B cell (primary cell): Measurements from ENCODE around the gene ROBO2. TPM values are rescaled to one million over a fixed set of nuclear protein-coding genes. Genes with fewer than 3 reads are reported as not detected.

Experiments used
- ATAC-seq: fragments of 200-7000 bp; cut with Tn5 transposase; one replicate; pipeline ENCODE4 v1.10.0; 2021; ENCODE audit warnings: low read depth, mild to moderate bottlenecking, moderate number of reproducible peaks, moderate library complexity
- CTCF ChIA-PET: fragments of 350-600 bp; sonication (Branson Sonifier 250); formaldehyde crosslinking; loops from one replicate; lab custom pipeline; 2021; ENCODE audit warnings: antibody characterized with exemption, inconsistent platforms; lab: Charles Lee
- POLR2A ChIA-PET: fragments of 350-600 bp; sonication (Branson Sonifier 250); formaldehyde crosslinking; loops from one replicate; lab custom pipeline; 2021; ENCODE audit warnings: antibody characterized with exemption; lab: Charles Lee
- DNase-seq: peaks from one replicate; pipeline ENCODE4 v3.0.0; 2013
- H2AFZ ChIP-seq: 2 replicates; pipeline ENCODE4 v1.6.1; 2012; ENCODE audit warnings: mild to moderate bottlenecking, low read depth, low read length; ENCODE audit not compliant: insufficient read depth, poor library complexity, severe bottlenecking
- H3K27ac ChIP-seq, 2 donors: 1 replicate in 1 of 2; 2 replicates in 1 of 2; pipeline ENCODE4 v1.5.1; 2012 to 2013; ENCODE audit warnings: low read length in 2 of 2, mild to moderate bottlenecking in 2 of 2, moderate library complexity in 1 of 2
- H3K27me3 ChIP-seq, 4 experiments: fragments of 200-600 bp in 1 of 4; sonication (generic) in 1 of 4; replicated peaks in 1 of 4; 1 replicate in 2 of 4; 2 replicates in 2 of 4; pipeline versions ENCODE4 v1.6.1 to v1.7.0; 2013 to 2016; ENCODE audit warnings: low read length in 3 of 4, mild to moderate bottlenecking in 2 of 4, mixed read lengths in 1 of 4, moderate library complexity in 1 of 4; ENCODE audit not compliant: insufficient read depth in 4 of 4, control insufficient read depth in 3 of 4; ENCODE audit errors: control extremely low read depth in 1 of 4
- H3K36me3 ChIP-seq, 2 experiments: replicated peaks in 1 of 2; 1 replicate in 1 of 2; 2 replicates in 1 of 2; pipeline versions ENCODE4 v1.6.1 to v1.7.1; 2013; ENCODE audit warnings: low read length in 1 of 2; ENCODE audit not compliant: insufficient read depth in 2 of 2, control insufficient read depth in 1 of 2; ENCODE audit errors: control extremely low read depth in 1 of 2, extremely low read depth in 1 of 2
- H3K4me1 ChIP-seq, 2 donors: fragments of 200-600 bp in 1 of 2; sonication (generic) in 1 of 2; 1 replicate in 1 of 2; 2 replicates in 1 of 2; pipeline versions ENCODE4 v1.5.1 to v1.6.1; 2013 to 2017; ENCODE audit warnings: low read length in 2 of 2; ENCODE audit not compliant: control insufficient read depth in 2 of 2, insufficient read depth in 2 of 2
- H3K4me2 ChIP-seq: replicated peaks from 2 replicates; pipeline ENCODE3; 2012; ENCODE audit warnings: mild to moderate bottlenecking, low read depth, low read length; ENCODE audit not compliant: poor library complexity, severe bottlenecking
- H3K4me3 ChIP-seq, 5 experiments: fragments of 200-600 bp in 1 of 5; sonication (generic) in 1 of 5; 1 replicate in 3 of 5; 2 replicates in 2 of 5; pipeline versions ENCODE4 v1.5.1 to v1.7.0; 2011 to 2016; ENCODE audit warnings: low read length in 4 of 5, mild to moderate bottlenecking in 4 of 5, low read depth in 2 of 5, control low read depth in 1 of 5, moderate library complexity in 1 of 5; ENCODE audit not compliant: insufficient read depth in 1 of 5; ENCODE audit errors: control extremely low read depth in 1 of 5, extremely low read depth in 1 of 5
- H3K79me2 ChIP-seq: fragments of 200-600 bp; sonication (generic); one replicate; pipeline ENCODE4 v1.6.0; 2016; ENCODE audit warnings: low read length; ENCODE audit not compliant: control insufficient read depth, insufficient read depth
- H3K9ac ChIP-seq: fragments of 200-600 bp; sonication (generic); 2 replicates; pipeline ENCODE4 v1.6.1; 2017; ENCODE audit warnings: mild to moderate bottlenecking, low read length, moderate library complexity
- H3K9me3 ChIP-seq, 3 donors: one replicate each; pipeline versions ENCODE4 v1.6.1 to v1.7.1; 2013; ENCODE audit warnings: low read length in 2 of 3; ENCODE audit not compliant: control insufficient read depth in 2 of 3, insufficient read depth in 1 of 3; ENCODE audit errors: control extremely low read depth in 1 of 3
- H4K20me1 ChIP-seq: 2 replicates; pipeline ENCODE4 v1.6.0; 2012; ENCODE audit warnings: mild to moderate bottlenecking, low read length; ENCODE audit not compliant: insufficient read depth, control insufficient read depth, poor library complexity, severe bottlenecking
- H3K27ac Mint-ChIP-seq: one replicate; pipeline ENCODE4 v1.8.0; 2021; ENCODE audit warnings: mixed read lengths
- H3K27me3 Mint-ChIP-seq: one replicate; pipeline ENCODE4 v1.8.0; 2021; ENCODE audit warnings: mixed read lengths
- H3K4me1 Mint-ChIP-seq: one replicate; pipeline ENCODE4 v1.8.0; 2021; ENCODE audit warnings: mixed read lengths
- H3K4me3 Mint-ChIP-seq: one replicate; pipeline ENCODE4 v1.8.0; 2021; ENCODE audit warnings: mixed read lengths
- H3K9me3 Mint-ChIP-seq: one replicate; pipeline ENCODE4 v1.8.0; 2022; ENCODE audit warnings: mixed read lengths; ENCODE audit not compliant: insufficient read depth
- EZH2 ChIP-seq: IDR thresholded peaks from 2 replicates; pipeline ENCODE4 v1.6.1; 2012; ENCODE audit warnings: borderline replicate concordance, low read depth, mild to moderate bottlenecking, moderate library complexity, low read length; ENCODE audit not compliant: insufficient read depth, poor library complexity, severe bottlenecking
- WGBS: methylation state at CpG from one replicate; pipeline ENCODE4 v1.1.5; 2013; ENCODE audit warnings: missing lambda C conversion rate; ENCODE audit not compliant: insufficient coverage; 5-methylcytosine and 5-hydroxymethylcytosine counted together
- intact Hi-C: fragments of 100-400 bp; cut with micrococcal nuclease; formaldehyde crosslinking; loops from one replicate; pipeline ENCODE4 v1.10.0; 2022
- polyA plus RNA-seq: library from polyadenylated mRNA; depleted of rRNA; stranded (reverse); fragments of >200 nt; gene quantifications from 2 replicates; pipeline ENCODE4 v1.2.3, GENCODE V29; 2012
- total RNA-seq, 2 donors: library from RNA; stranded (reverse); fragments of 120-200 nt in 1 of 2; gene quantifications; 1 replicate in 1 of 2; 2 replicates in 1 of 2; pipeline versions ENCODE4 v1.2.3 to v1.2.4, GENCODE V29; 2013 to 2022
- TF ChIP-seq, protein P1 (sequence below): fragments of 200-600 bp; IDR thresholded peaks from one replicate; pipeline ENCODE4 v1.8.0; 2022; ENCODE audit warnings: antibody characterized with exemption, mild to moderate bottlenecking

Gene ROBO2
- total and polyA plus RNA-seq, 2 donors (not counting 1 experiment from before 2014, with no cell fraction given): not detected

DNA sequence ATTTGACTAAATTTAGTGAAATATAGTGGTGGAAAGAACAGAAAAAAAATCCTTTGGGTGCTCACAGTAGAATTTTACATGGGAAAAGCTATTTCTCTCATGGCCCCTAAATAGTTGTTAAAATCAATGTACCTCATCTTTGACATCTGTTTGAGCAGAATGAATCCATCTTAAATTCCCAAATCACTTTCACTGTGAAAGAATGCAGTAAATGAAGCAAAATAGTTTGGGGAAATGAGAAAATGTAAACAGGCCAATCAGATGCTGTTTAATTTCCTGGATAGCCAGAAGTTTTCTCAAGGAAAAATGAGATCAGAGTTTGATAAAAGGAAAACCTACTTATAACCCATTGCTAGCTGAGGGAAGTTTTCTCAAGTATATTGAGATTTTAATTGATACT lies 406.9 kb downstream of the ROBO2 start:
- Histone ChIP-seq H4K20me1 (no peaks in the 10 kb centered on the region), H3K4me1 (no peaks in the 10 kb centered on the region), H3K4me3 (no peak overlapping the region), H3K36me3 (no peaks in the 10 kb centered on the region), H3K79me2 (no peaks in the 10 kb centered on the region), H3K27ac (no peak overlapping the region), H3K27me3 (no peaks in the 10 kb centered on the region), H3K9me3 (no peaks in the 10 kb centered on the region), H3K4me2 (no peak overlapping the region), H3K9ac (no peak overlapping the region), H2AFZ (no peak overlapping the region)
- ChIA-PET CTCF (no interaction called here), POLR2A (no interaction called here)
- Mint-ChIP-seq H3K4me1 (no peaks in the 10 kb centered on the region), H3K9me3 (no peaks in the 10 kb centered on the region), H3K4me3 (no peak overlapping the region), H3K27me3 (no peaks in the 10 kb centered on the region), H3K27ac (no peak overlapping the region)
- no peak for DNase-seq
- intact Hi-C loops: no loop called here
- no peak for ATAC-seq
- TF ChIP-seq, protein P1, sequence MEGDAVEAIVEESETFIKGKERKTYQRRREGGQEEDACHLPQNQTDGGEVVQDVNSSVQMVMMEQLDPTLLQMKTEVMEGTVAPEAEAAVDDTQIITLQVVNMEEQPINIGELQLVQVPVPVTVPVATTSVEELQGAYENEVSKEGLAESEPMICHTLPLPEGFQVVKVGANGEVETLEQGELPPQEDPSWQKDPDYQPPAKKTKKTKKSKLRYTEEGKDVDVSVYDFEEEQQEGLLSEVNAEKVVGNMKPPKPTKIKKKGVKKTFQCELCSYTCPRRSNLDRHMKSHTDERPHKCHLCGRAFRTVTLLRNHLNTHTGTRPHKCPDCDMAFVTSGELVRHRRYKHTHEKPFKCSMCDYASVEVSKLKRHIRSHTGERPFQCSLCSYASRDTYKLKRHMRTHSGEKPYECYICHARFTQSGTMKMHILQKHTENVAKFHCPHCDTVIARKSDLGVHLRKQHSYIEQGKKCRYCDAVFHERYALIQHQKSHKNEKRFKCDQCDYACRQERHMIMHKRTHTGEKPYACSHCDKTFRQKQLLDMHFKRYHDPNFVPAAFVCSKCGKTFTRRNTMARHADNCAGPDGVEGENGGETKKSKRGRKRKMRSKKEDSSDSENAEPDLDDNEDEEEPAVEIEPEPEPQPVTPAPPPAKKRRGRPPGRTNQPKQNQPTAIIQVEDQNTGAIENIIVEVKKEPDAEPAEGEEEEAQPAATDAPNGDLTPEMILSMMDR: no peak
- no peak for TF ChIP-seq EZH2

DNA sequence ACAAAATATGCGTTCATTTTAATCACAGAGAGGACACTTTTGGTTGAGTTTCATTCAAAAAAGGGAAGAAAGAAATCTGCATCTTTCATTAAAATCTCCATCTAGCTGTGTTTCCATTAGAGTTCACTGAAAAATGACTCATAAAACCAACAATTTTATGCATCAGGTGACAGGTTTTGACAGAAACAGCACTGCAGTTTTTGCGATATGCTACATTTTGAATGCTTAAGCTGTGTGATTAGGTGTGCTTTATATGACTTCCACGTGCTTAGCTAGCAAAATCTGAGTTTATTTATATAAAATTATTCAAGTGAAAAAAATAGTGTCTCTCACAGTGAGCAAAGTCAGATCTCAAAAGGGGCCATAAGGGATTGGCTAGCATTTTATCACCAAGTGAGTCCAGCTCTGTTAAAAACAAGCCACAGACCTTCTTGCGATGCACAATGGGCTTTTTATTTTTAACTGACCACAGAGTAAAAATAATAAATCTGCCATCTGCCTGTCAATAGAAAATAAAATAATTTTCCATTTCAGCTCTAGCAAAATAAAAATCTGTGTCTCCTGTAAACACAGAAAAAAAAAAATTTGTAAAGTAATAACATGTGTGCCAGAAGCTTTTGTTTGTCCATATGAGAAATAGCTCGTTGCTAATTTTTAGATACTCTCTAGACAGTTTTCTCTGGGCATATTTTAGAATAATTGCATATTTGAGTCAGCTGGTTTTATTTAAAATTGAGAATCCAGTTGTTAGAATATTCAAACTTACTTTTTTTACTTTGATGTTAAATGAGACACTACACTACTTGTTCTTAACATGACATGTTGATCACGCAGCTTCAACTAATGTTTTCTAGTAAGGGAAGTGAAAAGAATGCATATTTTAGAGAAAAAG lies 409.8 kb downstream of the ROBO2 start:
- Histone ChIP-seq H3K27me3 (no peaks in the 10 kb centered on the region), H3K4me2 (no peak overlapping the region), H3K79me2 (no peaks in the 10 kb centered on the region), H3K9ac (no peak overlapping the region), H3K4me3 (no peak overlapping the region), H2AFZ (no peak overlapping the region), H3K36me3 (no peaks in the 10 kb centered on the region), H3K27ac (no peak overlapping the region), H4K20me1 (no peaks in the 10 kb centered on the region), H3K9me3 (no peaks in the 10 kb centered on the region), H3K4me1 (no peaks in the 10 kb centered on the region)
- no peaks in the 10 kb centered on the region for H3K27me3 Mint-ChIP-seq
- H3K4me1 Mint-ChIP-seq: no peaks in the 10 kb centered on the region
- no peak overlapping the region for H3K27ac Mint-ChIP-seq
- H3K4me3 Mint-ChIP-seq: no peak overlapping the region
- no peaks in the 10 kb centered on the region for H3K9me3 Mint-ChIP-seq
- WGBS: no CpG with 5 or more reads among the region's 6 CpGs
- intact Hi-C loops: no loop called here
- ATAC-seq (no peak), DNase-seq (no peak)
- TF ChIP-seq, protein P1: no peak
- no peak for TF ChIP-seq EZH2
- ChIA-PET CTCF (no interaction called here), POLR2A (no interaction called here)
